CD4-positive, alpha-beta T cell treated with Interleukin-12 subunit alpha and Interleukin-12 subunit beta, for 1 hour (primary cell): ENCODE measurements around the gene ZNF407.

Experiments
- DNase-seq: peaks from one replicate; pipeline ENCODE4 v3.0.0-alpha.2; 2020

ZNF407 gene

GRCh38 chr18:74589811-74590210 lies 7.9 kb upstream of the ZNF407 start:
- no peak for DNase-seq

GRCh38 chr18:74590671-74591070 lies 7.0 kb upstream of the ZNF407 start:
- DNase-seq, result no peak

GRCh38 chr18:74595431-74595830 lies 2.2 kb upstream of the ZNF407 start:
- no peak for DNase-seq

GRCh38 chr18:74597034-74597661 lies 522 bp upstream of the ZNF407 start:
- DNase-seq, result no peak

- DNase-seq, result peak; percentile 66
These were observed 806 bp downstream of the ZNF407 start for GRCh38 chr18:74598350-74599001.

GRCh38 chr18:74604361-74604760 lies 6.7 kb downstream of the ZNF407 start:
- DNase-seq, result no peak

- no peak for DNase-seq
These were observed 7.1 kb downstream of the ZNF407 start for GRCh38 chr18:74604774-74605173.

- no peak for DNase-seq
These were observed 11.0 kb downstream of the ZNF407 start for GRCh38 chr18:74608681-74609080.

- no peak for DNase-seq
These were observed 11.9 kb downstream of the ZNF407 start for GRCh38 chr18:74609535-74609934.

GRCh38 chr18:74610051-74610615 lies 12.5 kb downstream of the ZNF407 start:
- DNase-seq, result no peak

GRCh38 chr18:74610860-74611259 lies 13.2 kb downstream of the ZNF407 start:
- DNase-seq, result no peak

GRCh38 chr18:74611765-74612164 lies 14.1 kb downstream of the ZNF407 start:
- no peak for DNase-seq

GRCh38 chr18:74613381-74613780 lies 15.7 kb downstream of the ZNF407 start:
- DNase-seq, result no peak

- no peak for DNase-seq
These were observed 18.8 kb downstream of the ZNF407 start for GRCh38 chr18:74616494-74616893.

GRCh38 chr18:74617486-74617885 lies 19.8 kb downstream of the ZNF407 start:
- DNase-seq, result no peak

- DNase-seq, result no peak
These were observed 24.4 kb downstream of the ZNF407 start for GRCh38 chr18:74622072-74622471.

- DNase-seq, result peak; percentile 29
These were observed 25.6 kb downstream of the ZNF407 start for GRCh38 chr18:74623047-74623816.

- DNase-seq, result no peak
These were observed 26.8 kb downstream of the ZNF407 start for GRCh38 chr18:74624466-74624865.

- DNase-seq, result no peak
These were observed 27.5 kb downstream of the ZNF407 start for GRCh38 chr18:74625157-74625556.

GRCh38 chr18:74626049-74626874 lies 28.6 kb downstream of the ZNF407 start:
- DNase-seq, result no peak

- no peak for DNase-seq
These were observed 33.1 kb downstream of the ZNF407 start for GRCh38 chr18:74630804-74631203.

GRCh38 chr18:74631212-74631611 lies 33.5 kb downstream of the ZNF407 start:
- DNase-seq, result no peak
